Stimulated activated CD4-positive, alpha-beta T cell treated with anti-CD3 and anti-CD28 coated beads, Interleukin-12 subunit alpha, Interleukin-12 subunit beta, amount 100 ng/mL, for 48 hours (primary cell): ENCODE measurements around the gene TAAR6.
"Not testable (repeated sequence)": the region's sequence is repeated elsewhere in the genome, so short reads cannot be mapped to it uniquely, and the experiment has no call there.

ENCODE experiments used
- DNase-seq, 3 donors: peaks; one replicate each; pipeline ENCODE4 v3.0.0-alpha.2; 2020; ENCODE audit warnings: low read depth in 2 of 3, low spot score in 1 of 3

TAAR6 gene

GRCh38 chr6:132589454-132589853 is 19.3 kb downstream of the TAAR6 start, which contains the start of gene TAAR5:
Gene TAAR5, minus strand, starts transcription at chr6:132589741. Its CDS starts 55 bp downstream, at chr6:132589686.
- DNase-seq, result no peak

GRCh38 chr6:132590362-132590761 is 20.2 kb downstream of the TAAR6 start:
- no peak for DNase-seq

GRCh38 chr6:132592855-132593254 is 22.7 kb downstream of the TAAR6 start:
- DNase-seq, result no peak

- DNase-seq, result no peak
Measured at GRCh38 chr6:132596201-132596600, 26.1 kb downstream of the TAAR6 start.

GRCh38 chr6:132598473-132598872 is 28.4 kb downstream of the TAAR6 start:
- no peak for DNase-seq

- DNase-seq, result not testable (repeated sequence)
Measured at GRCh38 chr6:132600900-132601299, 30.8 kb downstream of the TAAR6 start.

GRCh38 chr6:132604635-132605152 is 34.6 kb downstream of the TAAR6 start:
- no peak for DNase-seq

- no peak for DNase-seq
Measured at GRCh38 chr6:132607544-132608233, 37.6 kb downstream of the TAAR6 start.

GRCh38 chr6:132611616-132612015 is 41.5 kb downstream of the TAAR6 start:
- DNase-seq, result no peak

- no peak for DNase-seq
Measured at GRCh38 chr6:132612449-132613108, 42.5 kb downstream of the TAAR6 start.

GRCh38 chr6:132614554-132614953 is 44.4 kb downstream of the TAAR6 start:
- no peak for DNase-seq

- no peak for DNase-seq
Measured at GRCh38 chr6:132616677-132617076, 46.6 kb downstream of the TAAR6 start.
